RWPE2 (cell line): Measurements from ENCODE around the gene SLC24A3.

ENCODE experiments used
- ATAC-seq: fragments of 200-7000 bp; cut with Tn5 transposase; 3 replicates; pipeline ENCODE4 v1.9.1; 2021; ENCODE audit warnings: low read depth
- DNase-seq: peaks from one replicate; pipeline ENCODE4 v3.0.0-alpha.2; 2020; ENCODE audit warnings: low spot score
- H3K27ac ChIP-seq: fragments of 450-650 bp; 2 replicates; pipeline ENCODE4 v1.5.1; 2017; ENCODE audit warnings: mild to moderate bottlenecking; ENCODE audit not compliant: poor library complexity, severe bottlenecking
- H3K27me3 ChIP-seq: fragments of 250-450 bp; sonication (Bioruptor Pico); 2 replicates; pipeline ENCODE4 v1.5.1; 2021; ENCODE audit warnings: mild to moderate bottlenecking, moderate library complexity; ENCODE audit not compliant: insufficient read depth, poor library complexity, severe bottlenecking
- H3K36me3 ChIP-seq: fragments of 250-450 bp; sonication (Bioruptor Pico); 2 replicates; pipeline ENCODE4 v1.5.1; 2020; ENCODE audit warnings: low read depth, mild to moderate bottlenecking, moderate library complexity
- H3K4me1 ChIP-seq: fragments of 250-450 bp; sonication (Bioruptor Pico); 2 replicates; pipeline ENCODE4 v1.5.1; 2021; ENCODE audit warnings: mild to moderate bottlenecking, moderate library complexity; ENCODE audit not compliant: insufficient read depth, poor library complexity, severe bottlenecking
- H3K4me3 ChIP-seq: fragments of 250-450 bp; sonication (Bioruptor Pico); 2 replicates; pipeline ENCODE4 v1.5.1; 2021; ENCODE audit warnings: mild to moderate bottlenecking, moderate library complexity; ENCODE audit not compliant: severe bottlenecking
- H3K9me3 ChIP-seq: fragments of 250-450 bp; sonication (Bioruptor Pico); 2 replicates; pipeline ENCODE4 v1.5.1; 2021; ENCODE audit warnings: mild to moderate bottlenecking, moderate library complexity; ENCODE audit not compliant: severe bottlenecking
- CTCF ChIP-seq: fragments of 450-650 bp; IDR thresholded peaks from one replicate; pipeline ENCODE4 v1.5.1; 2017; ENCODE audit warnings: mild to moderate bottlenecking, moderate library complexity; ENCODE audit not compliant: poor library complexity, severe bottlenecking

SLC24A3 gene

DNA sequence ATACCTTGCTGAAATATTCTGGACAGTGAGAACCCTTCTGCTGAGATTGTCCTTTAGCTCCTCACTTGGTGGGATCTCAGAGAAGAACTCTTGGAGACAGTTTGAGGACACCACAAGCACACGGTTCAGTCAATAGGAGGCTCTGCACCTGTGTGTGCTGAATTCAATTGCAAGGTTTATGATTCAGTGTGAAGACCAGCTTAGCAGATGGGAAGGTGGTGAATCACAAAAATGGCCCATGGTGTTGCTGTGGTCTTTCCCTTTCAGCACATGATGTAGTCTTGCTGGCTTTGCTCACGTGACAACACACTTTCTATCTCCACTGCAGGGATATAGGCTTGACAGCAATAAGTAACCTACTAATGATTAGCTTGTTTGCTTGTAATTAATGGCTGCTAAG is 270.3 kb downstream of the SLC24A3 start:
- DNase-seq, result no peak

DNA sequence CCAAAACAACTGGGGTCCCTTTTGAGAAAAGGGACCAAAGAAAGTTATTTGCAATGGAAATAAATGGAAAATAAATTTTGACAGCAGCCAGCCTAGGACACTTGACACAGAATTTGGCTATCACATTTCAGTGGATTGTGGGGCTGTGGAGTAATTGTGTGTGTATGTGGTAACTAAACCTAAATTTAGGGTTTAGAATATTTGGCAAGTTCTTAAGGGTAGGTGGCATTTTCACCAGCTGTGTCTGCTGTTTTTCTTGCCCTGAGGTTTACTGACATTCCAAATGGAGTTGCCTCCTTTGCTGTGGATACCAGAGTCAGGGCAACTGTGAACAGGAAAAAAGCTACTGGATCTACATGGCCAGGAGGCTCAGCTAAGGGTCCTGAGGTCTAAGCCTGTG is 270.9 kb downstream of the SLC24A3 start:
- H3K36me3 ChIP-seq, result no peaks in the 10 kb centered on the region
- H3K4me1 ChIP-seq, result no peaks in the 10 kb centered on the region
- H3K27me3 ChIP-seq, result no peaks in the 10 kb centered on the region
- H3K4me3 ChIP-seq, result no peak overlapping the region
- no peak for DNase-seq
- TF ChIP-seq CTCF, result no peak
- ATAC-seq, result no peak
- no peaks in the 10 kb centered on the region for H3K9me3 ChIP-seq
- H3K27ac ChIP-seq, result no peak overlapping the region

More for the DNA sequence above, 270.3 kb downstream of the SLC24A3 start:
- Histone ChIP-seq H3K4me1 (no peaks in the 10 kb centered on the region), H3K36me3 (no peaks in the 10 kb centered on the region), H3K27me3 (no peaks in the 10 kb centered on the region), H3K9me3 (no peaks in the 10 kb centered on the region), H3K27ac (no peak overlapping the region), H3K4me3 (no peak overlapping the region)
- no peak for ATAC-seq
- no peak for TF ChIP-seq CTCF

DNA sequence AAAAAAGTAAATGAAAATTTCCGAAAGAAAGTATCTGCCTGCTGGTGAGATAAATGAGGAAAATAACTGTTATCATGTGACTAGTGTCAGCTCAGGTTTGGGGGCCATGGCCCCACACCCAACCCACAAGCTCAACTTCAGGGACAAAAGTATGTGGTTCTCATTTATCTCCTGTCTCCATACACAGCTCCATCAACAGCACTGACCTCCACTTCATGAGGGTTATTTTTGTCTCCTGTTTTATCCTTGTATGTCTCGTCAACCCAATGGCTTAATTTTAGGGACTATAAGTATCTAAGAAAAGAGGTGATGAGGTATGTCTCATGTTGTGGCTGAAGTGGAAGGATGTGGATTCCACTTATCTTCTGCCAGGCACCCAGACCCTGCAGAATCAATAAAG is 274.0 kb downstream of the SLC24A3 start:
- ATAC-seq (no peak), DNase-seq (no peak)
- no peaks in the 10 kb centered on the region for H3K9me3 ChIP-seq
- no peak overlapping the region for H3K4me3 ChIP-seq
- no peaks in the 10 kb centered on the region for H3K4me1 ChIP-seq
- H3K27ac ChIP-seq, result no peak overlapping the region
- no peaks in the 10 kb centered on the region for H3K36me3 ChIP-seq
- no peaks in the 10 kb centered on the region for H3K27me3 ChIP-seq
- TF ChIP-seq CTCF, result no peak

- H3K27ac ChIP-seq, result no peak overlapping the region
- no peak overlapping the region for H3K4me3 ChIP-seq
- no peaks in the 10 kb centered on the region for H3K4me1 ChIP-seq
- no peaks in the 10 kb centered on the region for H3K27me3 ChIP-seq
- no peaks in the 10 kb centered on the region for H3K9me3 ChIP-seq
- no peaks in the 10 kb centered on the region for H3K36me3 ChIP-seq
- ATAC-seq, result no peak
- no peak for TF ChIP-seq CTCF
- no peak for DNase-seq
Measured at GRCh38 chr20:19487420-19487819, 275.0 kb downstream of the SLC24A3 start.

GRCh38 chr20:19491241-19491640 is 278.8 kb downstream of the SLC24A3 start:
- ATAC-seq (no peak), DNase-seq (no peak)
- TF ChIP-seq CTCF, result no peak
- no peak overlapping the region for H3K27ac ChIP-seq
- H3K9me3 ChIP-seq, result no peaks in the 10 kb centered on the region
- no peaks in the 10 kb centered on the region for H3K36me3 ChIP-seq
- H3K27me3 ChIP-seq, result no peaks in the 10 kb centered on the region
- H3K4me3 ChIP-seq, result no peak overlapping the region
- no peaks in the 10 kb centered on the region for H3K4me1 ChIP-seq
